Measurements from ENCODE around the gene ASB2.

DNA sequence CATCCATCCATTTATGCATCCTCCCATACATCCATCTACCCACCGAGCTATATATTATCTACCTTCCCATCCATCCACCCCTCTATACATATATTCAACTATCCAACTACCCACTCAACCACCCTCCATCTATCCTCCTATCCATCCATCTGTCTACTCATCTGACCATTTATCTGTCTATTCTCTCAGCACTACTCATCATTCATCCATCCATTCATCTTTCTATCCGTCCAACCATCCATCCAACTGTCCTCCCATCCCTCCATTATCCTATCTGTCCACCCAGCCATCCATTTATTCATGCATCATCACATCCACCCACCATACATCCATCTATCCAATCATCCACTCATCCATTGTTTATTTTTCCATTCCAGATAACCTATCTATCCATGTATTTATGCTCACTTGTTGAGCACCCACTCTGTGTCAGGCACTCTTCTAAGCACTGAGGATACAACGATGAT lies 11.5 kb downstream of the ASB2 start:
- TF ChIP-seq, protein P1, sequence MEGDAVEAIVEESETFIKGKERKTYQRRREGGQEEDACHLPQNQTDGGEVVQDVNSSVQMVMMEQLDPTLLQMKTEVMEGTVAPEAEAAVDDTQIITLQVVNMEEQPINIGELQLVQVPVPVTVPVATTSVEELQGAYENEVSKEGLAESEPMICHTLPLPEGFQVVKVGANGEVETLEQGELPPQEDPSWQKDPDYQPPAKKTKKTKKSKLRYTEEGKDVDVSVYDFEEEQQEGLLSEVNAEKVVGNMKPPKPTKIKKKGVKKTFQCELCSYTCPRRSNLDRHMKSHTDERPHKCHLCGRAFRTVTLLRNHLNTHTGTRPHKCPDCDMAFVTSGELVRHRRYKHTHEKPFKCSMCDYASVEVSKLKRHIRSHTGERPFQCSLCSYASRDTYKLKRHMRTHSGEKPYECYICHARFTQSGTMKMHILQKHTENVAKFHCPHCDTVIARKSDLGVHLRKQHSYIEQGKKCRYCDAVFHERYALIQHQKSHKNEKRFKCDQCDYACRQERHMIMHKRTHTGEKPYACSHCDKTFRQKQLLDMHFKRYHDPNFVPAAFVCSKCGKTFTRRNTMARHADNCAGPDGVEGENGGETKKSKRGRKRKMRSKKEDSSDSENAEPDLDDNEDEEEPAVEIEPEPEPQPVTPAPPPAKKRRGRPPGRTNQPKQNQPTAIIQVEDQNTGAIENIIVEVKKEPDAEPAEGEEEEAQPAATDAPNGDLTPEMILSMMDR (conservative IDR thresholded peaks at IDR 0.05 in 1 of 2, IDR thresholded peaks at IDR 0.05 in 1 of 2; ENCODE audit: low read depth in 1 of 2, low read length in 2 of 2): no peak
- TF ChIP-seq EZH2 (IDR thresholded peaks at IDR 0.05; ENCODE audit: low read length, missing control alignments): no peak
